Prostate gland (tissue), 2 donors: Measurements from ENCODE around the gene OMA1.

Source experiments
- CTCF ChIP-seq, 4 experiments: fragments of 200-600 bp in 2 of 4; fragments of 450-650 bp in 2 of 4; sonication (generic) in 2 of 4; IDR thresholded peaks; 1 replicate in 3 of 4; 2 replicates in 1 of 4; pipeline ENCODE4 v1.5.1; 2016 to 2019; ENCODE audit warnings: antibody characterized with exemption in 4 of 4, mild to moderate bottlenecking in 2 of 4, moderate library complexity in 2 of 4
- POLR2A ChIP-seq: fragments of 450-650 bp; IDR thresholded peaks from one replicate; pipeline ENCODE4 v1.6.1; 2016; ENCODE audit warnings: antibody characterized with exemption, mild to moderate bottlenecking

GRCh38 chr1:58577654-58578030 is 31.1 kb upstream of the OMA1 start:
- TF ChIP-seq POLR2A (no peak), CTCF (IDR thresholded peaks at IDR 0.05) (no peak)
